ENCODE measurements around the gene SERPINB12. TPM values are rescaled to one million over a fixed set of nuclear protein-coding genes. Genes with fewer than 3 reads are reported as not detected.

The SERPINB12 gene, protein sequence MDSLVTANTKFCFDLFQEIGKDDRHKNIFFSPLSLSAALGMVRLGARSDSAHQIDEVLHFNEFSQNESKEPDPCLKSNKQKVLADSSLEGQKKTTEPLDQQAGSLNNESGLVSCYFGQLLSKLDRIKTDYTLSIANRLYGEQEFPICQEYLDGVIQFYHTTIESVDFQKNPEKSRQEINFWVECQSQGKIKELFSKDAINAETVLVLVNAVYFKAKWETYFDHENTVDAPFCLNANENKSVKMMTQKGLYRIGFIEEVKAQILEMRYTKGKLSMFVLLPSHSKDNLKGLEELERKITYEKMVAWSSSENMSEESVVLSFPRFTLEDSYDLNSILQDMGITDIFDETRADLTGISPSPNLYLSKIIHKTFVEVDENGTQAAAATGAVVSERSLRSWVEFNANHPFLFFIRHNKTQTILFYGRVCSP
- total RNA-seq: 0.32 TPM

DNA sequence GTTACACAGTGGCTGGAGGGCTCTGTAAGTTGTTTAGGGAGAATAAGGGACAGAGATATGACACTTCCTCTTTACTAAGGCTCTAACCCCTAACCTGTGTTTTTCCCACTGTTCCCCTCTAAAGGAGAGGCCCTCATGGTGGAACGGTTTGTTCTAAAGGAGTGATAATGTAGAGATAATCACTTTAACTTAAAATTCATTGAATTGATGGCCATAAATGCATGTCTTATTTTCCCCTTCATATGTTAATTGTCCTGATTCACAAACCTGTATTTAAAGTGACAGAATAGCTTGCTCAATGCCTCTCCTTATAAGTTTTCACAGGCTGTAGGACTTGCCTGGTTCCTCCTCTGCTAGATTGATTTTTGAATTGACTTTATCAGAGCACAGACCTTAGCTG is at the start of gene SERPINB12:
TSS of gene SERPINB12 (plus strand) at position 301 of the 400 bp plus-strand sequence. CDS start 13,791 bp downstream, outside the sequence.
- H3K9me3 ChIP-seq: no peaks in the 10 kb centered on the region
- TF ChIP-seq, protein P1, sequence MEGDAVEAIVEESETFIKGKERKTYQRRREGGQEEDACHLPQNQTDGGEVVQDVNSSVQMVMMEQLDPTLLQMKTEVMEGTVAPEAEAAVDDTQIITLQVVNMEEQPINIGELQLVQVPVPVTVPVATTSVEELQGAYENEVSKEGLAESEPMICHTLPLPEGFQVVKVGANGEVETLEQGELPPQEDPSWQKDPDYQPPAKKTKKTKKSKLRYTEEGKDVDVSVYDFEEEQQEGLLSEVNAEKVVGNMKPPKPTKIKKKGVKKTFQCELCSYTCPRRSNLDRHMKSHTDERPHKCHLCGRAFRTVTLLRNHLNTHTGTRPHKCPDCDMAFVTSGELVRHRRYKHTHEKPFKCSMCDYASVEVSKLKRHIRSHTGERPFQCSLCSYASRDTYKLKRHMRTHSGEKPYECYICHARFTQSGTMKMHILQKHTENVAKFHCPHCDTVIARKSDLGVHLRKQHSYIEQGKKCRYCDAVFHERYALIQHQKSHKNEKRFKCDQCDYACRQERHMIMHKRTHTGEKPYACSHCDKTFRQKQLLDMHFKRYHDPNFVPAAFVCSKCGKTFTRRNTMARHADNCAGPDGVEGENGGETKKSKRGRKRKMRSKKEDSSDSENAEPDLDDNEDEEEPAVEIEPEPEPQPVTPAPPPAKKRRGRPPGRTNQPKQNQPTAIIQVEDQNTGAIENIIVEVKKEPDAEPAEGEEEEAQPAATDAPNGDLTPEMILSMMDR (IDR thresholded peaks at IDR 0.05): no peak
- H3K4me1 ChIP-seq: no peaks in the 10 kb centered on the region
- DNase-seq (ENCODE audit: low spot score in 2 of 2): no peak
- H3K27ac ChIP-seq: no peak within 1 kb of the TSS
- H3K36me3 ChIP-seq: no peaks in the 10 kb centered on the region
- intact Hi-C loops (cut with DNase I): no loop called here
- no peak within 1 kb of the TSS for H3K4me3 ChIP-seq
- H3K27me3 ChIP-seq: no peaks in the 10 kb centered on the region

- no peak for DNase-seq (ENCODE audit: low spot score in 2 of 2)
- H3K9me3 ChIP-seq: no peaks in the 10 kb centered on the region
- H3K4me1 ChIP-seq: no peaks in the 10 kb centered on the region
- intact Hi-C loops (cut with DNase I): no loop called here
- TF ChIP-seq, protein P1 (IDR thresholded peaks at IDR 0.05): no peak
- H3K27ac ChIP-seq: no peak overlapping the region
- no peaks in the 10 kb centered on the region for H3K27me3 ChIP-seq
- H3K36me3 ChIP-seq: no peaks in the 10 kb centered on the region
- H3K4me3 ChIP-seq: no peak overlapping the region
Observed at GRCh38 chr18:63492851-63493250, 49.3 kb upstream of the SERPINB12 start.

DNA sequence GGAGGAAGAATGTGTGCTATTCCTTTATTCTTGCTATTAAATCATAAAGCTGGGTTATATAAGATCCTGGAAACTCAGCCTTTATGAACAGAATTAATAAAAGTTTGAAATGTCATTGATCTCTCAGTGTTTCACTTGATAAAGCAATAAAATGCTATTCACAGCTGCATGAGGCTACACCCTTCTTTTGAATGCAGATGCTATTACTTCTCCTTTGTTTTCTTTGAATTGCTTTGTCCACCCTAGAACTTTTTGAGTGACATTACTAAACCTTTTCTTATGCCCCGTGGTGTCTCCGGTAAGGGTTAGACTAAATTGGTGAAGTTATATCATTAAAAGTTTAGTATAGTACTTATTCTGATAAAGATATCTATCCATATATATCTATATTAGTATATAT is 46.5 kb upstream of the SERPINB12 start:
- H3K9me3 ChIP-seq: no peaks in the 10 kb centered on the region
- TF ChIP-seq, protein P1 (IDR thresholded peaks at IDR 0.05): no peak
- no peaks in the 10 kb centered on the region for H3K4me1 ChIP-seq
- H3K36me3 ChIP-seq: no peaks in the 10 kb centered on the region
- no peaks in the 10 kb centered on the region for H3K27me3 ChIP-seq
- no peak for DNase-seq (ENCODE audit: low spot score in 2 of 2)
- no peak overlapping the region for H3K4me3 ChIP-seq
- H3K27ac ChIP-seq: no peak overlapping the region
- intact Hi-C loops (cut with DNase I): no loop called here

GRCh38 chr18:63505566-63506335 is 36.4 kb upstream of the SERPINB12 start:
- Histone ChIP-seq H3K27me3 (no peaks in the 10 kb centered on the region), H3K4me3 (no peak overlapping the region), H3K36me3 (no peaks in the 10 kb centered on the region), H3K9me3 (no peaks in the 10 kb centered on the region), H3K27ac (no peak overlapping the region), H3K4me1 (no peaks in the 10 kb centered on the region)
- no peak for DNase-seq (ENCODE audit: low spot score in 2 of 2)
- intact Hi-C loops (cut with DNase I): no loop called here
- TF ChIP-seq, protein P1 (IDR thresholded peaks at IDR 0.05): peak in 2 of 3 experiments; percentile 4 to 29

DNA sequence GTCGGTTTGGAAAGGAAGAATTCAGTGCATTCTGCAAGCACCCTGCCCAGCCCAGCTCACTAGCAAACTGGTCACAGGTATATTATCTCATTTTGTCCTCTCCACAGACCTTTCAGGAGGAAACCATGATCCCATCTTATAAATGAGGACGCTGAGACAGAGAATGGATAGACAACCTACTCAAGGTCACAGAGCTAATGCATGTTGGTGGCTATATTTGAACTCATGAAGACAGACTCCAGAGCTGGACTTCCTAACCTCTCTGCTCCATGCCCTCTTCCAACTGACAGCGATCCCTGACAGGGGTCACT is 35.9 kb upstream of the SERPINB12 start:
- no peak for DNase-seq (ENCODE audit: low spot score in 2 of 2)
- Histone ChIP-seq H3K9me3 (no peaks in the 10 kb centered on the region), H3K36me3 (no peaks in the 10 kb centered on the region), H3K27me3 (no peaks in the 10 kb centered on the region), H3K4me3 (no peak overlapping the region), H3K27ac (no peak overlapping the region), H3K4me1 (no peaks in the 10 kb centered on the region)
- intact Hi-C loops (cut with DNase I): no loop called here
- TF ChIP-seq, protein P1 (IDR thresholded peaks at IDR 0.05): no peak

Measured in ascending aorta (tissue), 2 donors.